DMS153 treated with DMSO at 0.1 percent for 48 hours (cell line): ENCODE measurements around the gene CTNNBL1.

Experiments
- DNase-seq: peaks from one replicate; lab custom pipeline; 2025; ENCODE audit not compliant: unreplicated experiment; lab: John Stamatoyannopoulos, UW

Gene CTNNBL1

GRCh38 chr20:37775200-37775599 lies 81.4 kb downstream of the CTNNBL1 start:
- no peak for DNase-seq

DNA sequence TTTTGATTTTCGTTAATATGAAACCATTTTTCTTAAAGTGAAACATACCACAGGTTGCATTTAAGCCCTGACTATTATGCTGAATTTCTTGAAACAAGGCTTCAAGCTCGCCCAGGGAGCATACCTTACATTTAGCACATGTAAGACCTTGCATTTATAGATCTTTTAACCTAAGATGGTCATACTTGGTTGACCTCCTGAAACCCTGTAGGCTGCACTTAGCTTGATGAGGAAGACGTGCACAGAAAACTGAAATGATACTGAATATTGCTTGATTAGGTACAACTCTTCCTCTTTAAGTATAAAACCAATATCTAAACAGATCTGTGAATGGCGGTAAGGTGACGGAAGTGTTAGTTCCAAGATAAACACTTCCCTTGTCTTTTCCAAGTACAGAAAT lies 82.2 kb downstream of the CTNNBL1 start:
- no peak for DNase-seq

- DNase-seq, result no peak
These were observed 82.7 kb downstream of the CTNNBL1 start for GRCh38 chr20:37776526-37776925.

DNA sequence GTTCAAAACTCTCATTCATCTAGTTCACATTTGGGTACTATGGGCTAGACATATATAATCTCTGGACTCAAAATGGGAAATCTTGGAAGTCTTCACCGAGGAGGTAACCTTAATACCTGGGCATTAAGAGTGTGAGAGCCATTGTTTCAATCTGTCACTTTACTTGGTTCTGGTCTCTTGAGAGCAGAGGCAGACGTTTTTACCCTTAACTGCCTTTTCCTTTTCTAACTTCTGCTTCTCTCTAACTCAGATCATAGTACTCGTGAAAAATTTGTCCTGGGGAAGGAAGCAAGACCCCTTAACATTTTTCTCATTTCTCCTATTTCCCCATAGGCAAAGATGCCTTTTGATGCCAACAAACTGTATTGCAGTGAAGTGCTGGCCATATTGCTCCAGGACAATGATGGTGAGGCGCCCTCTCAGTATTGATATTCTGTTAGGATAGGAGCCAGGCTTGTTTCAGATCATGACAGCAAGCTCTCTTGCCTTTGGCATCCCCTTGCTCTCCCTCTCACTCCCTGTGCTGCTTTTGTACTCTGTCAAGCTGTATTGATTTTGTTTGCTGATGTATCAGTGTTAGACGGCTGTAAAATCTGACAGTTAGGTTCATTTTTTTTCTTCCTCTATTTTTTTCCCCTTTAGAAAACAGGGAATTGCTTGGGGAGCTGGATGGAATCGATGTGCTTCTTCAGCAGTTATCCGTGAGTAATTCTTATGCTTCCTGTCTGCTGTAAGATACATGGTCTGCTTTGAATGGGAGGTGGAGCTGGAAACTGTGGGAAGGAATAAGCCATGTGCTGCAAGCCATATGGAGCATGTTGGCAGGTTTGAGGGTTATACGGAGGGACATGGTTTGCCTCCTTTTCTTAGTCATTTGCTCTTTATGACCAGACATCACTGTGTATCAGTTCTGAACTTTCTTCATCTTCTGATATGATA lies 83.5 kb downstream of the CTNNBL1 start:
- DNase-seq, result no peak

- DNase-seq, result no peak
These were observed 84.3 kb downstream of the CTNNBL1 start for GRCh38 chr20:37777988-37778659.

GRCh38 chr20:37781626-37782025 lies 87.8 kb downstream of the CTNNBL1 start:
- no peak for DNase-seq

DNA sequence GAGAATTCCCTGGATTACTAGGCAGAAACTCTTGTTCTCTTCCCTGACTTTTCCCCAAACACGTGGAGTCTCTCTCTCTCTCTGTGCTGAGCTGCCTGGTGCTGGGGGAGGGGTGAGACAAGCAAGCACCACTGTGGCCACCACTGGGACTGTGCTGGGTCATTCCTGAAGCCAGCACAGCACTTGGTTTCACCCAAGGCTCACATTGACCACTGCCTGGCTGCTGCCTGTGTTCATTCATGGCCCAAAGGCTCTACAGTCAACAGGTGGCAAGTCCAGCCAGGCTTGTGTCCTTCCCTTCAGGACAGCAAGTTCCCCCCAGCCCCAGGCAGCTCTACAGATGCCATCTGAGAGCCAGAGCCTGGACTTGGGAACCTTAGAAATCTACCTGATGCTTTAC lies 92.2 kb downstream of the CTNNBL1 start:
- no peak for DNase-seq

- DNase-seq, result no peak
These were observed 95.6 kb downstream of the CTNNBL1 start for GRCh38 chr20:37789408-37789807.

DNA sequence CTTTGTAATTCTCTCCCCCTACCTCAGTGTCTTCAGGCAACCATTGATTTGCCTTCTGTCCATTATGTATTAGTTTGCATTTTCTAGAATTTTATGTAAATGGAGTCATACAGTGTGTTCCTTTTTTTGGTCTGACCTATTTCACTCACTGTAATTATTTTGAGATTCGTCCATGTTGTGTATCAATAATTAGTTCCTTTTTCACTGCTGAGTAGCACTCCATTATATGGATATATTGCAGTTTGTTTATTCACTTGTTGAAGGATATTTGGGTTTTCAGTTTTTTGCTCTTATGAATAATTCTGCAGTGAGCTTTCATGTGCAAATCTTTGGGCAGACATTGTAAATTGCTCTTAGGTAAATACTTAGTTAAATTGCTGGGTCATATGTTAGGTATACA lies 97.1 kb downstream of the CTNNBL1 start:
- no peak for DNase-seq

DNA sequence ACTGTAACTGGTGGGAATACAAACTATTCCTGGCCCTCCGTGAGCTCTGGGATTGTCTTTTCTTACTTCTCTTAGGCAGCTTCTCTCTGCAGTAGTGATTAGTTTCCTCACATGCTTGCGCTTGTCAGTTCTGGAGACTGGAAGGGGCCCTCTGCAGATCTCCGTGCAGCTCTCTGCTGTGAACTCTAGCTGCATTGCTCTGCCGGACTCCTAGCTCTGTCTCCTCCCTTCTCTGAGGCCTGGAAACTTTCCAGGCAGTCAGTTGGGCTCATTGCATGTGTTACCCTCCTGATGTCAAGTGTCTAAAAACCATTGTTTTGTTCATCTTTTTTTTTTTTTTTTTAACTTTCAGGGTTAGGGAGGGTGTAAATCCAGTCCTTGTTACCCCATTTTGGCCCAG lies 102.3 kb downstream of the CTNNBL1 start:
- DNase-seq, result no peak

DNA sequence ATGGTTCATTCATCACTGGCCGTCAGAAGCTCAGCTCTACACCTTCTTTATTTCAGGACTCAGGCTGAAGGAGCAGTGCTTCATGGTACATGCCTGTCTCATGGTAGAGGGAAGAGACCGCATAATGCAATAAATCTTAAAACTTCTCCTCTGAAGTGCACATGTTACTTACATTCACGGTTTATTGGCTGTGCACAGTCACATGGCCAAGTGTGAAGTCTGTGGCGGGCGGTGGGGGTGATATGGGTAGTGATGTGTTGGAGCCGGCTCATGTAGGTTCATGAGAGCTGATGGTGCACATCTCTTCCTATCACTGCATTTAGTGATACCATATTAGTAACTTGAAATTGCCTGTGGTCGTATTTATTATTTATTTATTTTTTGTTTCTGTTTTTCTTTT lies 102.9 kb downstream of the CTNNBL1 start:
- DNase-seq, result no peak

DNA sequence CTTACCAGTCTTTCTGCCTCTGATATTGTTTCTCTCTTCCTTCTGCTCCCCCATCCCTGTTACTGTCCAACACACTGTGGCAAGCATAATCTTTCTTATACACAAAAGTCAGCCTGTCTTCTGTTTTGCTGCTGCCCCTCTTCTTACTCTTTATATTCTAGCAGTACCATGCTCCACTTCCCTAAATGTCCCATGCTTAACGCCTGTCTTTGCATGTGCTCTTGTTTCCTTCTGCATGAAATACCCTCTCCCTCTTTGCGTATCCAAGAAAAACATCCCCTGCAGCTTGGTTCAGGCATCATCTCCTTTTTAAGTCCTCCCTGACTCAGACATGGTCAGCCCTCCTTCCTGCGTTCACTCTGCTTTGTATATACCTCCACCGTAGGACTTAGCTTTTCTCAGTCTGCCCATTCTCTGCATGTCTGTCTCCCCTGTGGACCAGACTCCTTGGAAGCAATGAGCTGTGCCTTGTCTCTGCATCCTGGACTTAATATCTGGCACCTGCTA lies 103.9 kb downstream of the CTNNBL1 start:
- DNase-seq, result no peak

- no peak for DNase-seq
These were observed 104.5 kb downstream of the CTNNBL1 start for GRCh38 chr20:37798312-37798711.

DNA sequence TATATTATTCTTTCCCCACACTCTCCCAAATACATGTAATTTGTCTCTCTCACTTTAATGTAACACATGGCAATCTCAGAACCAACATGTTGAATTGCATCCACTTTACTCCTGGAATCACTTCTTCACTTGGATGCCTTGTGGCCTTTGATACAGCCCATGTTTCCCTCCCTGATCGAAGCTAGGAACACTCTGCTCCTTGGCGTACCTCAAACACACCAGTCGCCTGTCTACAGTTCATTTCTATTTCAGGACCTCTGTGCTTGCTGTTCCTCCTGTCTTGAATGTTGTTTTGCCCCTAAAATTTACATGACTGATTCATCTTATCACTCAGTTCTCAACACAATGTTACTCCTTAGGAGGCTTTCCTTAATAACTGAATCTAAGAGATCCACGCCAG lies 106.8 kb downstream of the CTNNBL1 start:
- DNase-seq, result no peak

DNA sequence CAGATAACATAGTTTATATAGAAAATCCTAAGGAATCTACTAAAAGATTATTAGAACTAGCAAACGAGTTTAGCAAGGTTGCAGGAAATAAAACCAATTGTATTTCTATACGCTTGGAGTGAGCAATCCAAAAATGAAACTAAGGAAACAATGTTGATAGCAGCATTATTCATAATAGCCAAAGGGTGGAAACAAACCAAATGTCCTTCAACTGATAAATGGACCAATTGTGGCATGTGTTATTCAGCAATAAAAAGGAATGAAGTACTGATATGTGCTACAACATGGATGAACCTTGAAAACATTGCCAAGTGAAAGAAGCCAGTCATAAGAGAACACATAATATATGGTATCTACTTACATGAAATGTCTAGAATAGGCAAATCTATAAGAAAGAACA lies 108.1 kb downstream of the CTNNBL1 start:
- no peak for DNase-seq

DNA sequence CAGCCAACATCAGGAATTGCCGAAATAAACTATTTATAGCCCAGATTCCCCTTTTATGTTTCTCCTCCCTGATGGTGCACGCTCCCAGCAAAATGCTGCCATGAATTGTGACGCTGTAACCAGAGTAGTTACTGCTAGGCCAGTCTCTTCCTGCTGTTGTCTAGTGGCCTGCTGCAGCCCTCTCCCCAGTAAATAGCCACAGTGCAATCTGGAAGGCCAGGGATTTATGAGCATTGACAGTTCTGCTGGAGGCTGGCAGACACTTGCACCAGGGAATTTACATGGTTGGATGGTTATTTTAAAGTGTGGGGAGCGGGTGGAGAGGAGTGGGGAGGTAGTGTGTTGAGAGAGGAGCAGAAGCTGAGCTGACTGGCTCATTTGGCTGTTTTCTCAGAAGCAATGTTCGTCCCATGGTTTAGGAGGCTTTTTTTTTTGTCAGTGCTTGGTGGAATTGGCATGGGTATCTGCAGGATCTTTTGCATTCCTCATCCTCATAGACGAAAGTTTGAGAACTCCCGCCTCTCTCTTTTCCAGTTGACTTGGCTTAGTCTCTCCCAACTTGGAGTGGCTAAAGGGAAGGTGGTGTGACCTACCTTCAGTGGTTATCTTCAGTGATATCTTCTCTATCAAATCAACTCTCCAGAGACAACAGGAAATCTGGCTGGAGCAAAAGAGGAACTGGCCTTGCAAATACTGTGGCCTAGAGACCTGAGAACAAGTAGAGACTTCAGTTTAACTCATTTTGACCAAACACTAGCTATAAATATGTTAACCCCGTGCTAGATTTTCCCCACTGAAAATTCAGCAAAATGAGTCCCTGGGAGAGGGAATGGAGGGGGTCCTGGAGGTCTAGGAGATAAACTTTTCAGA lies 109.8 kb downstream of the CTNNBL1 start:
- DNase-seq, result no peak

- no peak for DNase-seq
These were observed 111.0 kb downstream of the CTNNBL1 start for GRCh38 chr20:37804584-37805566.

GRCh38 chr20:37807471-37808232 lies 113.8 kb downstream of the CTNNBL1 start:
- no peak for DNase-seq
